Colonic mucosa (tissue), 4 donors: ENCODE measurements around the gene GABRB2. TPM values are rescaled to one million over a fixed set of nuclear protein-coding genes. Genes with fewer than 3 reads are reported as not detected.
"Not testable (repeated sequence)": the region's sequence is repeated elsewhere in the genome, so short reads cannot be mapped to it uniquely, and the experiment has no call there.

Source experiments
- DNase-seq: peaks from one replicate; pipeline ENCODE4 v3.0.0-alpha.2; 2020
- H3K27ac ChIP-seq: fragments of 200-600 bp; one replicate; pipeline ENCODE4 v1.8.0; 2021
- H3K27me3 ChIP-seq: fragments of 200-600 bp; one replicate; pipeline ENCODE4 v1.8.0; 2021
- H3K36me3 ChIP-seq: fragments of 200-600 bp; one replicate; pipeline ENCODE4 v1.8.0; 2021
- H3K4me1 ChIP-seq: fragments of 200-600 bp; one replicate; pipeline ENCODE4 v1.8.0; 2021; ENCODE audit warnings: mild to moderate bottlenecking
- H3K4me3 ChIP-seq: fragments of 200-600 bp; one replicate; pipeline ENCODE4 v1.8.0; 2021
- H3K9ac ChIP-seq, 2 donors: one replicate each; pipeline ENCODE4 v1.7.0; 2013; ENCODE audit warnings: control low read depth in 2 of 2, low read depth in 2 of 2, low read length in 2 of 2
- H3K9me3 ChIP-seq: fragments of 200-600 bp; one replicate; pipeline ENCODE4 v1.8.0; 2021
- CTCF ChIP-seq: fragments of 200-600 bp; IDR thresholded peaks from one replicate; pipeline ENCODE4 v1.8.0; 2022; ENCODE audit warnings: antibody characterized with exemption, mild to moderate bottlenecking
- intact Hi-C: fragments of 100-400 bp; cut with DNase I; formaldehyde crosslinking; loops from one replicate; pipeline ENCODE4 v1.14.1; 2022
- total RNA-seq, 2 donors: library from RNA; stranded (reverse); fragmentation: NEBNext Ultra II Directional in 1 of 2; extraction: Animal tissue kit (Norgen Biotek cat#: 25700) in 1 of 2; gene quantifications; one replicate each; pipeline ENCODE4 v1.2.1, GENCODE V29; 2021
- donor health status: healthy.
- donor health status: DM: no; HTN: no; CAD: no.
- donor health status: DM: no; HTN: no; CAD: no.

GABRB2 gene
- total RNA-seq, 2 donors from 2014 or later: 1.5 to 4.2 TPM

DNA sequence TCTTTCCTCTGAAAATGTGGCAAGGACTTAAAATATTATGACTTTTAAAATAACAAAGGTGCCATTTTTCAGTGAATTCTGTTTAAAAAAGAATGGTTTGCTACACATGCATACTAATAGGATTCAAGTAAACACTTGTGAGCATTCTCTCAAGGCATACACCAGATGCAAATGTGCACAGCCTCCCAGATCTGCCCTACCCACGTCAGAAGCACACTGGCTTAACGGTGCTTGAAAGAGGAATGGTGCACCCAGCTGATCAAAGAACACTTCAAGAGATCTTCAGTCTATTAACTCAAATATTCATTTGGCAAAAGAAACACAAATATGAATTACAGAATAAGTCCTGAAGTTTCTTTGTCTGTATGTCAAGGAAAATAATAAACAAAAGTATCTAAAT is 15.8 kb downstream of the GABRB2 start:
- H3K9ac ChIP-seq: no peak overlapping the region
- no peak overlapping the region for H3K27ac ChIP-seq
- H3K4me3 ChIP-seq: no peak overlapping the region
- no peaks in the 10 kb centered on the region for H3K9me3 ChIP-seq
- no peaks in the 10 kb centered on the region for H3K36me3 ChIP-seq
- no peak for TF ChIP-seq CTCF
- DNase-seq: no peak
- H3K27me3 ChIP-seq: no peaks in the 10 kb centered on the region
- intact Hi-C loops: no loop called here
- H3K4me1 ChIP-seq: no peaks in the 10 kb centered on the region

DNA sequence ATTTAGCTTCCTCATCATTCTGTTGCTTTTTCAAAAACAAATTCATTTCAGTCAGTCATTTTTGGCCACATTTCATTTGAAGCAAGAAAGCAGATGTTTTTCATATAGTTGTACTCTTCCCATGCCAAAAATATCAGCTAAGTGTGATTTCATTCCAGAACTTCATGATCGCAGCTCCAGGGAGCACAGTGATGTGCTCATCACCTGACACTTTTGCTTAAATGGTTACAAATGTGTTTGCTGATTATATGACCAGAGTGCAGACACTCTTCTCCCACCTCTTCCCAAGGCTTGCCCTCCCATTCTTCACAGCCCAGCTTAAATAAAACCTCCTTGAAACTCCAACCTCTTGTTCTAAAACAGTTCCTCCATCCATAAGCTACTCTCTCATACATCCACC is 32.6 kb downstream of the GABRB2 start:
- Histone ChIP-seq H3K27me3 (no peaks in the 10 kb centered on the region), H3K9me3 (no peaks in the 10 kb centered on the region), H3K4me1 (no peaks in the 10 kb centered on the region), H3K36me3 (no peaks in the 10 kb centered on the region), H3K27ac (no peak overlapping the region), H3K9ac (no peak overlapping the region), H3K4me3 (no peak overlapping the region)
- DNase-seq: no peak
- TF ChIP-seq CTCF: no peak
- intact Hi-C loops: no loop called here

DNA sequence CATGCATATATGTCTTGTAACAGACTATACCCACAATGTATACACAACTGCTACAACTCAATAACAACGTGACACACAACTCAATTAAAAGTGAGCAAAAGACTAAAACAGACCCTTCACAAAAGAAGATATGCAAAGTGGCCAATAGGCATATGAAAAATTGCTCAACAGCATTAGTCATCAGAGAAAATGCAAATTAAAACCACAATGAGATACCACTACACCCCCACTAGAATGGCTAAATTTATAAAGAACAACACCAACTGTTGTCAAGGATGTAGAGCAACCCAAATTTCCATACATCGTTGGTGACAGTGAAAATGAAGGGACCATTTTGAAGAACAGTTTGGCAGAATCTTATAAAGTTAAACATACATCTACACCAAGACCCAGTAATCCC is 38.9 kb downstream of the GABRB2 start:
- TF ChIP-seq CTCF: no peak

GRCh38 chr5:161505160-161505559 is 41.4 kb downstream of the GABRB2 start:
- H3K27me3 ChIP-seq, DNase-seq, H3K9ac ChIP-seq, H3K4me3 ChIP-seq, intact Hi-C loops, H3K36me3 ChIP-seq, H3K27ac ChIP-seq, H3K4me1 ChIP-seq, H3K9me3 ChIP-seq: not testable (repeated sequence)

More for the DNA sequence above, 38.9 kb downstream of the GABRB2 start:
- no peak overlapping the region for H3K27ac ChIP-seq
- H3K4me1 ChIP-seq: no peaks in the 10 kb centered on the region
- no peak overlapping the region for H3K9ac ChIP-seq
- intact Hi-C loops: no loop called here
- H3K36me3 ChIP-seq: no peaks in the 10 kb centered on the region
- no peaks in the 10 kb centered on the region for H3K9me3 ChIP-seq
- no peak for DNase-seq
- H3K4me3 ChIP-seq: no peak overlapping the region
- H3K27me3 ChIP-seq: no peaks in the 10 kb centered on the region

DNA sequence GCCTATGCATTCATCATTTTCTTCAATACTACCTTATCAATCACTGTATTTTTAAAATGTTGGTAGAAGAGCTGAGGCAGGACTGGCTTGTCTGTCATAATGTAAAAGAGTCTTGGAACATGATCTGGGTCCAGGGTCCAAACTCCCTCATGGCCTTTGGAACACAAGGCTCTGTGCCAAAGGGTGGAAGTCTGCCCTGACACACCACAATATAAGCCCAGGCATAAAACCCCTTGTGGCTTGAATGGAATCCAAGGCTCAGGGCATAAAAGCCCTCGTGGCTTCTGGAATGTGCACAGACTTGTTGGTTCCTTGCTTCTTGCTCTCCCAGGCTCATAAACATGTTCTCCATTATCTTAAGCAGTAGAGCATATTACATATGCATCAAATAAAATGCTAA is 48.0 kb downstream of the GABRB2 start:
- no peaks in the 10 kb centered on the region for H3K27me3 ChIP-seq
- no peak overlapping the region for H3K9ac ChIP-seq
- TF ChIP-seq CTCF: no peak
- H3K27ac ChIP-seq: no peak overlapping the region
- H3K9me3 ChIP-seq: no peaks in the 10 kb centered on the region
- H3K4me3 ChIP-seq: no peak overlapping the region
- no peaks in the 10 kb centered on the region for H3K36me3 ChIP-seq
- no peak for DNase-seq
- no peaks in the 10 kb centered on the region for H3K4me1 ChIP-seq
- intact Hi-C loops: no loop called here

DNA sequence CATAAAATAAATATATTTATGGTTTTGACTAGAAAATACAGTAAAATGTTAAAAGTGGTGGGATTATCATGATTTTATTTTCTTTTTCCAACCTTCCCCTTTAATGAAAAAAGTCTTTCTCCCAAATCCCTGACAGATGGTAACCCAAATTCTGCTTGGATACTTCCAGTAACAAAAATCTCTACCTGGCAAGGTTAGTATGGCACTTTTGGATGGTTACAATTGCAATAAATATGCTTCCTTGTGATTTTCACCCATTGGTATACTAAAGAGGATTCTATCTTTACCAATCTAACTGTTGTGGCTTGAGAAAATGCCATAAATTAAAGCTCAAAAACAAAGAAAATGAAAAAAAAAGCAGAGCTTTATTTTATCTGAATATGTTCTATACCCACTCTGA is 62.8 kb downstream of the GABRB2 start:
- no peak overlapping the region for H3K27ac ChIP-seq
- H3K4me1 ChIP-seq: no peaks in the 10 kb centered on the region
- no peak overlapping the region for H3K4me3 ChIP-seq
- H3K27me3 ChIP-seq: no peaks in the 10 kb centered on the region
- no peak for TF ChIP-seq CTCF
- no peak overlapping the region for H3K9ac ChIP-seq
- no peaks in the 10 kb centered on the region for H3K36me3 ChIP-seq
- H3K9me3 ChIP-seq: no peaks in the 10 kb centered on the region
- no peak for DNase-seq
- intact Hi-C loops: no loop called here
